ENCODE results near the gene RAB5IF. TPM values are rescaled to one million over a fixed set of nuclear protein-coding genes. Genes with fewer than 3 reads are reported as not detected.
"Not testable (repeated sequence)": the region's sequence is repeated elsewhere in the genome, so short reads cannot be mapped to it uniquely, and the experiment has no call there.

RAB5IF gene
- total RNA-seq, 1 experiment from 2014 or later = 338 TPM

DNA sequence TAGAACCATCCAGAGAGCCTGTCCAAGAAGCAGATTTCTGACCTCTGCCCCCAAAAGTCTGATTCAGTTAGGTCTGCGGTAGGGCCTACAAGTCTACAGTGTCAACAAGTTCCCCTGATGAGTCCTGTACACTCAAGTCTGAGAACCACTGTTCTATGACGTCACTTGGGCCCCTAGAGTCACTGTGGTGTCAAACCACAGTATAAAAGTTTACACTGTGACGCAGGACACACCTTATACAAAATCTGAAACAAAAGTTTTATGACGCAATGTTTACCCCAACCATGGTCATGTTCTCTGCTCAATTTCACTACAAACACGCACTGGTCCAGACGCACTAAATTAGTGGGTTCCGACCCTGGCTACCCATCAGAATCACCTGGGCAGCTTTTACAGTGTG, 22.5 kb downstream of the RAB5IF start:
- DNase-seq (ENCODE audit: low spot score) = no peak

DNA sequence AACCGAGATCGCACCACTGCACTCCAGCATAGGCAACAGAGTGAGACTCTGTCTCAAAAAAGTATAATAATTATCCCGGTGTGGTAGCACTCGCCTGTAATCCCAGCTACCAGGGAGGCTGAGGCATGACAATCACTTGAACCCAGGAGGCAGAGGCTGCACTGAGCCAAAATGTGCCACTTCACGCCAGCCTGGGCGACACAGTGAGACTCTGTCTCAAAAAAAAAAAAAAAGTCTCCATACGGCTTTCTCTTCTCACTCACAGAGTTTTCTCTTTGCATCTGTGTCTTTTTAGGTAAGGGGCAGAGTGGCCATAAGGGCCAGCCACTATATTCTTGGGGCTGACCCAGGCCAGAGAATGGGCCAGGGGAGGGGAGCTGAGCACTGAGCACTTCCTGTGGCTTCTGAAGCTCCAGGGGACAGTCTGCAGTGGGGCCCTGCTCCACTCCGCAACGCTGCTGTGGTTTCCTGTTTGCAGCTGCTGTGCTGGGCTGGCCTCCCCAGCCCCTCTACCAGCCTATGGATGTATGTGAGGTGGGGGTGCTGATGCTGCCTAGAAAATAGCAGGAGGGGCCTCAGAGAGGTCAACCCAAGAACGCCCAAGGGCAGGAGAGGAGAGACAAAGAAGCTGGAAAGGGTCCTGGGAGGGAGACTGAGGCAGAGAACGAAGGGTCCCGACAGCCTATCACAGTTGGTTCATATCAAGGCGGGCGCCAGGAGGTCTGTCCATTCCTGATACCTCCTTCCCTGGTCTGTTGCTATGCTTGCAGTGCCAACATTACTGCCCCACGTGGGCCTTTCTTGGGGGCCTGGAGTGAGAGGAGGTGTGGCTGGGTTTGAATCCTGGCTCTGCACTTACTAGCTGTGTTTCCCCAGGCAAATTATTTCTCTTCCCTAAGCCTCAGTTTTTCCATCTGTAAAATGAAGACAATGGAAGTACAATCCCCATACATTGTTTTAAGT, 24.4 kb downstream of the RAB5IF start:
- DNase-seq (ENCODE audit: low spot score) = no peak

DNA sequence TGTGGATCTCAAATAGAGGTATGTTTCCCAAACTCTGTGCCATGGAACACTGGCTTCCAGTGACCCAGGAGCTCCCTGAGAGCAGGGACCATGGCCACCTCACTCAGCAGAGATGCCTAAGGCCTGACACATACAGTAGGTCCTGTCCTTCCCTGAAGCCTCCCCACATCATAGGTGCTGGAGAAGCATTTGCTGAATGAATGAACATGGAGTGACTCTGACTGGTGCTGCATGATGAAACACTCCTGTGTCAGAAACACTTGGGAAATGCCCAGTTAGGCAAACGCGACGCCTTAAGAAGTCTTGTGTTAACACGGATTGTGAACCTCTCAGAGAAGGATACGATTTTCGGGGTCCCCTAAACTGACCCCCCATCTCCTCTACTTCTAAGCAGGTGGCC, 26.1 kb downstream of the RAB5IF start:
- no peak for DNase-seq (ENCODE audit: low spot score)

DNA sequence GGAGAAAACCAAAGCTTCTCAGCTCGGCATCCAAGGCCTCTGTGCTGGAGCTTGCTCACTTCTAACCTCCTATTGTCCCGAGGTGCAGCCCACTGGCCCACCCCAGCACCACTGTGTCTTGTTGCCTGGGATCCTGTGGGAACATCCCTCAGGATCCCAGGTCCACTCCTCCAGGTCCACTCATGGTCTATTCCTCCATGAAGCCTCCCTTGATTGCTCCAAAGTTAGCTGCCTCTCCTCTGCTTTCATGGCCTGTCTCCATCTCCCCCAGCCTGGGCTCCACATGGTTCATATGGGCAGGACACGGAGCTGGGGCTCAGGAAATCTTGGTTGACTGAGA, 26.5 kb downstream of the RAB5IF start:
- no peak for DNase-seq (ENCODE audit: low spot score)

DNA sequence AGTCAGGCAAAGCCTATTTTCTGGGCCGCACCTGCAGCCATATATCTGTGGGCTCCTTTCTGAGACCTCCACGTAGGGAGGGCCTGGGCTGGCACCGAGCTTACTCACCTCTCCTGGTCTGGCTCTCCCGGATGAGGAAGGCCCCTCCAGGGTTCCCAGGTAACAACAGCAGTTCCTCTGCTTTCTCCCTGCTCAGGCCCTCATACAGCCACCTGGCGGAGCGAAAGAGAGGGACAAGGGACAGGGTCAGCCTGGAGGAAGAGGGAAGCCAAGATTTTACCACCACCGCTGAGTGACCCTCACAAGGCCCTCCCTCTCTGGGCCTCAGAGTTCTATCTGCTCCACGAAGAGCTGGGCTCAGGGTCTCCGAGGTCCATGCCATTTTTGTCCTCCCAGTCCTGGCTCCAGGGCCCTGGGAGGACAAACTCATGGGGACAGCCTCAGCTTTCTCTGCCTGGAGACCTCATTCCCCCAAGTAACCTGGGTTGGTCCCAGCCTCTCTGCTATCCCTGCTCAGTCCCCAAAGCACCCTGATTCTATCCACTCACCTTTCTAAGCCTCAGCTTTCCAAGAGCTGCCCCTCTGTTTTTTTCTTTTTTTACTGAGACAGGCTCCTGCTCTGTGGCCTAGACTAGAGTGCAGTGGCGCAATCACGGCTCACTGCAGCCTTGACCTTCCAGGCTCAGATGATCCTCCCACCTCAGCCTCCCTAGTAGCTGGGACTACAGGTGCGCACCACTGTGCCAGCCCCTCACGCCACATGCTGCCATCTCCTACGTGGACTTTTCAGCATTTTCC, 27.1 kb downstream of the RAB5IF start:
- DNase-seq (ENCODE audit: low spot score) = no peak

DNA sequence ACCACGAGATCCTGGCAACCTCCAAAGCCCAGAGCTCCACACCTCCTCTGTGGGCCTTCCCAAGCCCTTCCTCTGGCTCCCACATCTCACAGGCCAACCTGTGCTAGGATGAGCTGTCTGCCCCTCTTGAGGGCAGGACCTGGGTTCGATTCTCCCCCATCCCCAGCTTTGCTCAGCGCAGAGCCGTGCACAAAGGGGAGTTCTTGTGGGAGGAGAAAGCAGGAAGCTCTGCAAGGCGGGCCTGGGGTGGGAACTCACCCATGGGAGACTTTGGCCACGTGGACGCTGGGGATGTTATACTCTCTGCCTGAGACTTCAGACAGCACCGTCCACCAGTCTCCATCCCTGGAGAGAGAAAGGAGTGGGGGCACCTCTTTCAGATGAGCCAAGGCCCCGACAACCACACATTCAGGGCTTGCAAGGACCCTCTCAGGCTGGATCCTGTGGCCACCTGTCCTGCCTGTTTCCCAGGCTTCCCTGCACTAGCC, 27.8 kb downstream of the RAB5IF start:
- no peak for DNase-seq (ENCODE audit: low spot score)

DNA sequence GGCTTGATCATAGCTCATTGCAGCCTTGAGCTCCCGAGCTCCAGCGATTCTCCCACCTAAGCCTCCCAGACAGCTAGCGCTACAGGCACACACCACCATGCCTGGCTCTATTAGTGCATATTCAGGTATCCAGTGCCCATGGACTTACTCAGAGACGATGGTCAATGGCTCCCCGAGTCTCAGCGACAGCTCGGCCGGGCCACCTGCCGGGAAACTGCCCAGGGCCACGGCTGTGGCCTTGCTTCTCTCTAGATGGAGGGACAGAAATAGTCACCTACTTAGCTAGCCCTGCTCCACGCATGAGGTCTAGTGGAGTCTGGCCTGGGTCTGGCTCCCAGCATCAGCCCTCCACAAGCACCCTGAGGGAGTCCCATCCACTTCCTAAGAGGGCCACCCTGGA, 28.8 kb downstream of the RAB5IF start:
- DNase-seq (ENCODE audit: low spot score) = no peak

DNA sequence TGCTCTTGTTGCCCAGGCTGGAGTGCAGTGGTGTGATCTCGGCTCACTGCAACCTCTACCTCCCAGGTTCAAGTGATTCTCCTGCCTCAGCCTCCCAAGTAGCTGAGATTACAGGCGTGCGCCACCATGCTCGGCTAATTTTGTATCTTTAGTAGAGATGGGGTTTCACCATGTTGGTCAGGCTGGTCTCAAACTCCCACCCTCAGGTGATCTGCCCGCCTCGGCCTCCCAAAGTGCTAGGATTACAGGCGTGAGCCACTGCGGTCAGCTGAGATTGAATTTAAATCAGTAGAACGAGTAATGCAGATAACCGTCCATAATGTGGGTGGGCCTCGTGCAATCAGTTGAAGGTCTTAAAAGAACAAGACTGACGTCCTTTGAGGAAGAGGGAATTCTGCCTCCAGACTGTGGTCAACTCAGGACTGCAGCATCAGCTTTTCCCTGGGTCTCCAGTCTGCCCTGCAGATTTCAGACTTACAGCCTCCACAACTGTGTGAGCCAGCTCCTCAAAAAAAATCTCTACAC, 33.4 kb downstream of the RAB5IF start:
- DNase-seq (ENCODE audit: low spot score) = not testable (repeated sequence)

DNA sequence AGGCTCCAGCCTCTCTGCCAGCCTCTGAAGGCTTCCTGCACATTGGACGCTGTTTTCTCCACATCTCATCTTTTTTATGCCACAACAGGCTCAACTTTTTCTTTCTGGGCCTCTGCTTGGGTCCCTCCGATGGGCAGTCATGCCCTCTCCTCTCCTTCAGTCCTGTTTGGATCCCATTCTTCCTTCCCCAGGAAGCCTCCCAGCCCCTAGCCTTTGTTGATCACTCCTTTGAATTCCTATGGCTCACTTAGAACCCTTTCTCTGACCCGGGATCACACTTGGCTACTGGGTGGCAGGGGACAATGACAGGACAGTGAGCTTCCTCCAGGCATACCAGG, 35.9 kb downstream of the RAB5IF start:
- DNase-seq (ENCODE audit: low spot score) = no peak

DNA sequence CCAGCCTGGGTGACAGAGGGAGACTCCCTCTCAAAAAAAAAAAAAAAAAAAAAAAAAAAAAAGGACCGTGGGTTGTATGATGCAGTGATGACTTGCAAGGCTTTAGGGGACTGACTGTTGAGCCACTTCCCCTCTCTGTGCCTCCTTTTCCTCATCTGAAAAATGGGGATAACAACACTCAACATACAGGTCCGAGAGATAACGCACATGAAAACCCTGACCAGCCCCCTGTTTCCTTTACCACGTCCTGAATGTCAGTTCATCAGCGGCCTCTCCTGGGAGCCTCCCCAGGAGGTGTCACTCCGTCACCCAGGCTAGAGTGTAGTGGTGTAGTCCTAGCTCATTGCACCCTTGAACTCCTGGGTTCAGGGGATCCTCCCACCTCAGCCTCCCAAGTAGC, 36.6 kb downstream of the RAB5IF start:
- DNase-seq (ENCODE audit: low spot score) = no peak

DNA sequence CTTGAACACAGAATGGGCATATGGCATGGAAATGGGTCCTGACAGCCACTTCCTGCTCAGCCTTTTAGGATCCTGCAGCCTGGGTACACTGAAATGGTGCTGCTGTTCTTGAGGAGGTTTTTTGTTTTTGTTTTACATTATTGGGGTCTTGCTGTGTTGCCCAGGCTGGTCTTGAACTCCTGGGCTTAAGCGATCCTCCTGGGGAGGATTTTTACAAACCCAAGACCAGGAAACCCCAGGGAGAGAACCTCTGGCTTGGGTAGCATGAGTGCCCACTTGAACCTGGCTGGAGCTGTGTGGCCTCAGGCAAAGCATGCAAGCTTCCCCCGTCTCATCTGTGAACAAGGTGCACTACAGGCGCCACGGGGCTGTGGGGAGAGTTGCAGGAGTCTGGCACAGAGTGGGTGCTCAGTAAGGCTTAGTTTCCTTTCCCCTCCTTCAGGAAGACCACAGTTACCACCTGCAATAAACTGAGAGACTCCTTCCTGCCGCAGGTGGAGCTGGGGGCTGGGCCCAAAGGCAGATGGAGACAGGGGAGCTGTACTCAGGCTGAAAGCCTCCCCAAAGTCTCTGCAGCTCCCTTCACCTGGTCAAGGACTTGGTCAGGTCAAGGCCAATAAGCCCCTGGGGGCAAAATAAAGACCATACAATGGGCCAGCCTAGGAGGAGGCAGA, 38.6 kb downstream of the RAB5IF start:
- no peak for DNase-seq (ENCODE audit: low spot score)

DNA sequence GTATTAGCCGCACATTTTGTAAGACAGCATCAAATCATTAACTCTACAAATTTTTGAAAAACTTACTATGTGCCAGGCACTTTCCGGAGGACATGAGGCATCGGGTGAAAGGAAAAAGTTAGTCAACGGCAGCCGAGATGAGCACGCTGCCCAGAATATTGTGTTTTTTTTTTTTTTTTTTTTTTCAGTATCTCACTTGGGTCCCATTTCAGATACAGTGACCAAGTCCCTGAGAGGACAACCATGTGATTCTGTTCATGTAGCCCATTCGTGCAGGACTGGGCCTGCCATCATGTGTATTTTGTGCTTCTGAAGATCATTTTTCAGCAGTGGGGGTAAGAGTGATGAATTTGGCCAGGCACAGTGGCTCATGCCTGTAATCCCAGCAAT, 39.1 kb downstream of the RAB5IF start:
- no peak for DNase-seq (ENCODE audit: low spot score)

DNA sequence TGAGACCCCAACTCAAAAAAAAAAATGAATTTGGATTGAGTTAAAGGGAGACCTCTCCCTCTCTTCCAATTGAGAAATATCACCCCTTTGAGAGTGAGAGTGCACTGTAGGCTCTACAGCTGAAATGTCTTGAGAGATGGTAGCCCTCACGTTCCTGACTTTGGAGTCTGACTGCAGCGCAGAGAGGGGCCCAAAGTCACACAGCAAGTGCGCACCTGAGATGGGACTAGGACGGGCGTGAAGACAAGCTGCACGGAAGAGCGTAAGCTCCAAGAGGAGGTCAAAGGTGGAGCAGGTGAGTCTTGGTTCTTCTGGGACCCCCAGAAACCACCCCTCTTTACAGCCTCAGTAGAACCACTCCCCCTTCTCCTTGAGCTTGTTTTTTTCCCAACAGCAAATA, 39.8 kb downstream of the RAB5IF start:
- no peak for DNase-seq (ENCODE audit: low spot score)

DNA sequence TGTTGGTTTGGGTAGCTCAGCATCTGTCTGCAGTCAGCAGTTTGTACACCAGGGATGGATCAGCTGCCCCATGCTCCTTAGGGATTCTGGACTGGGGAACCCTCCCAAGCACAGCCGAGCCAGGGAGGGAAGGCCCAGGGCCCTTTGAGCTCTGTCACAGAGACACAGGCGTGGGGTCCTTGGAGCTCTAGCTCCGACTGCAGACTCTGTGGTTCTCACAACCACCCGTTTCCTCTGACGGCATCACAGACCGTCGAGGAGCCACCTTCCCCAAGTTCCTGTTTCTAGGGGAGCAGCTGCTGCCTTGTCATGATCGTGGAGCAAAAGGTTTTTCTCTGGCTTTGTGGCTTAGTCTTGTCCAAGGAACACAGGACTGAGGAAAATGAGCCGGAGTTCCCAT, 40.4 kb downstream of the RAB5IF start, which contains the start of gene SLA2:
SLA2 (minus strand) TSS at position 199 of the 400 bp plus-strand sequence. CDS start 4,861 bp downstream, outside the sequence.
- no peak for DNase-seq (ENCODE audit: low spot score)

DNA sequence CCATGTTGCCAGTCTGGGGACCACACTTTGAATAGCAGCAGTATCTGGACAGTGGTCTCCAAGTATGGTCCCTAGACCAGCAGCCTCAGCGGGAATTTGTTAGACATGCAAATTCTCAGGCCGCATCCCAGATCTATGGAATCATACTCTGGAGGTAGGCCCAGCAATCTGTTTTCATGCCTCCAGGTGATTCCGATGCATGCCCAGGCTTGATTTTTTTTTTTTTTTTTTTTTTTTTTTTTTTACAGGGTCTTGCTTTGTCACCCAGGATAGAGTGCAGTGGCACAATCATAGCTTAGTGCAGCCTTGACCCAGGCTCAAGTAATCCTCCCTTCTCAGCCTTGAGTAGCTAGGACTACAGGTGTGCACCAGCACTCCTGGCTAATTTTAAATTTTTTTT, 41.1 kb downstream of the RAB5IF start:
- DNase-seq (ENCODE audit: low spot score) = no peak

DNA sequence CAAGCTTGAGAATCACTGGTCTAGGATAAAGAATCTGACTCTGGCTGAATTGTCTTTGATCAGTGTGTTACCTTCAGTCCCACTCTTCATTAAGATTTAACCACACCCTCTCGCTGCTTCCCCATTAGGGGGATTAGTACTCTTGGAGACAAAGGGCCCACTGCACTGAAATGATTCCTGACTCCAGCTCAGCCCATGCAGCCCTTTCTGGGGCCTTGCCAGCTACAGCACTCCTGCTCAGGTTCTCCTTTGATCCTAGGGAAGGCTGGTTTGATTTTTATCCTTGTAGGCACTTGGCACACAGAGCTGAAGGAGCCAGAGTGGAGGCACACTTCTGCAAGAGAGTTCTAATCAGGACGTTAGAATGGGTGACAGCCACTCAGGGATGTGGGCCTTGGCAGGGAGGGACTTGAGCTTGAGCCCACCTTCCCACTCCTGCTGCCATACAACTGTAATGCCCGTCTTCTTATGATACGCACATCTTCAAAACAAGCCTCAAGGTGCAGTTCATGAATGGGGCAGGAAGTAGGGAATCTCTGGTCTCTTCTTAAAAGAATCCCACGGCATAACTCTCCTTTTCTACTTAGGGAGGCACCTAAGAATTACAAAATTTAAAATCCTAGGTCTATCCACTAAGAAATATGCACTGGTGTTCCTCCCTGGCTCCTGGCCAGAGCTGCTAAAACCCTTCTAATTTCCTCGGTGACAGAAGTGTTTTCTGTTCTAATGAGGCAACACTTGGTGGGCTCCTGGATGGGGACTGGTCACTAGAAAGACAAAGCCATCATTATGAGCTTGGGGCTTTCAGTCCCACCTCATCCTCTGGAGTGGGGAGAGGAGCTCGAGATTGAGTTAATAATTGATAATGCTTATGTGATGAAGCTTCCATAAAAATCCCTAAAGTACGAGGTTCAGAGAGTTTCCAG, 41.9 kb downstream of the RAB5IF start:
- no peak for DNase-seq (ENCODE audit: low spot score)

DNA sequence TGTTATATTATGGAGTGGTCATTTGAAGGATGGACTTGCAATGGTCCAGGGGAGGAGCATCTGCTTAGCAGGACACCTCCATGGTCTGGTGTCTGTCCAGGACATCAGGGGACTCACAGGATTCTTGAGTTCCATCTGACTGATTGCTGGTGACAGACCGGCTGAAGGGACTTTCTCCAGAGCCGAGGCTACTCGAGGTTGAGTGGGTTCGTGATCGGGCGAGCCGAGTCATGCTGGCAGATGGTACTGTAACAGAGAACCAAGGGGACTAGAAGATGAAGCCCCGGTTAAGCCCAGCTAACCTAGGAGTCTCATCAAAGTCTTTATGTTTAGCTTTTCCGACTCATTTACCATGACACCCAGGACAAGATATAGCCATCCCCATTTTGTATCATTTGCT, 47.9 kb downstream of the RAB5IF start:
- no peak for DNase-seq (ENCODE audit: low spot score)

DNA sequence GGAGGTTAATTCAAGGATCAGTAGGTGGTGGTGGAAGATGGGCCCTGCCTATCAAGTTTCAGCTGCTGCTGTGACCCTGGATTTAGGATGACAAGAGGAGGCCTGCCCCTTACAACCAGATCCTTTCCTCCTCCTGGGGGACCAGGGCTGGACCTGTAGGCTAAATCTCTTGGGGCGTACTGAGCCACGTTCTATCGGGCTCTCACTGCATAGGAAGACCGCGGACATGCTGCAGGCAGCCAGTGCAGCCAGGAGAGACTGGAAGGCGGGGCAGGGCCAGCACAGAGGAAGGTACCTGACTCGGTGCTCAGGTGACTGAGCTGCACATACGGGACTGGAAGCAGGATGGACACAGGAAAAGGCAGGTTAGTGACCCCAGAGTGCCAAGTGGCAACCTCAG, 48.9 kb downstream of the RAB5IF start:
- no peak for DNase-seq (ENCODE audit: low spot score)

DNA sequence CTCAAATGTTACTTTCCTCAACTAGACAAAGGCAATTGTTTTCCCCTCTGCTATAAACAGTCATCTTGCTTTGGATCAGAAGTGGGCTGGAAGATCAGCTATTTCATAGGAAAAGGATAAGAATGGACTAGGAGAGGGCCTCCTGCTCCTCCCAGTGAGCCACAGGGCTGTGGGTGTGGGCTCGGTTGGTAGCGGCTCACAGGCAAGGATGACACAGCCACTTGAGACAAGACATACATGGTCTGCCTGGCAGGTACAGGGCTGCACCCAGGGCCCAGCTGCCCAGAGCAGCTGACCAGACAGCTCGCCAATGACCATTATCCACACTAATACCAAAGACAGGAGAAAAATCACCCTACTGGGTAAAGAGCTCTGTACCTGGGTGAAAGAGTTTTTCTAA, 49.4 kb downstream of the RAB5IF start:
- DNase-seq (ENCODE audit: low spot score) = no peak

DNA sequence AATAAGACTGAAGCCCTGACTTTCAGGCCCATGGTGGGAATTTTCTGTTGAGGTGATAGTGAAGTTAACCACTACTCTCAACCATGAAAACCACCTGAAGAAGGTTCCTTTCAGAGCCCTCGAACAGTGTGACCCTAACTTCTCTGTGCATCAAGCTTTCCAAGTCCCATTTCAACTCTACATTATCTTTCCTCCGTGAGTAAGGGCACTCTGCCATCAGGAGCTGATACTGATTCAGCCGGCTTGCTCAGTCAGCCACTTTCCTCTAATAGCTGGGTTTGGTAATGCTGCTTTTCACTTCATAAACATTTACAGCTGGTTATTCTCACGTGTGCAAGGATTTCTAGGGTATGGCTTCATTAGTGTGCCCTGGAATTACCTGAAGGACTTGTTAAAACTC, 51.2 kb downstream of the RAB5IF start:
- no peak for DNase-seq (ENCODE audit: low spot score)

DNA sequence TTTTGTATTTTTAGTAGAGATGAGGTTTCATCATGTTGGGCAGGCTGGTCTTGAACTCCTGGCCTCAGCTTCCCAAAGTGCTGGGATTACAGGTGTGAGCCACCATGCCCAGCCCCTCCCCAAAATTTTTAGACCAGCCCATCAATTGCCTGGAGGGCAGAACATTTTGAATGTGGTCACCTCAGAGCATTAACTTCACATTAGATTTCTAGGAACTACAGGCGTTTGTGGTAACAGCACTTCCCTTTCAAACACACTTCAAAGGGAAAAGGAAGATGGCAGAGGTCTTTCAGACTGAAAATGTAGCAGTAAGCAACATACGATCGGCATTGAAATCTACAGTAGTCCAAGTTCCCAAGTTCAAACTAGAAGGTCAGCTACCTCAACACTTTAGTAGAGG, 52.7 kb downstream of the RAB5IF start:
- DNase-seq (ENCODE audit: low spot score) = no peak

All from A172 (cell line).